Endothelial cell (in vitro differentiated cells): ENCODE data around the gene LRIG2. TPM values are rescaled to one million over a fixed set of nuclear protein-coding genes. Genes with fewer than 3 reads are reported as not detected.
A peak's percentile ranks its signal among the peaks of the same experiment; 100 is the strongest.

Experiments used
- DNase-seq: peaks from one replicate; pipeline ENCODE4 v3.0.0; 2021; ENCODE audit warnings: low spot score
- H3K27ac Mint-ChIP-seq: one replicate; pipeline ENCODE4 v1.8.0; 2021; ENCODE audit warnings: mixed read lengths, inconsistent platforms; ENCODE audit not compliant: unreplicated experiment
- H3K27me3 Mint-ChIP-seq: one replicate; pipeline ENCODE4 v1.8.0; 2021; ENCODE audit warnings: mild to moderate bottlenecking, moderate library complexity, mixed read lengths, inconsistent platforms; ENCODE audit not compliant: unreplicated experiment
- H3K36me3 Mint-ChIP-seq: one replicate; pipeline ENCODE4 v1.8.0; 2021; ENCODE audit warnings: mild to moderate bottlenecking, low read depth, mixed read lengths, inconsistent platforms; ENCODE audit not compliant: unreplicated experiment
- H3K4me1 Mint-ChIP-seq: one replicate; pipeline ENCODE4 v1.8.0; 2021; ENCODE audit warnings: mild to moderate bottlenecking, mixed read lengths, inconsistent platforms; ENCODE audit not compliant: unreplicated experiment
- H3K4me3 Mint-ChIP-seq: one replicate; pipeline ENCODE4 v1.8.0; 2021; ENCODE audit warnings: mild to moderate bottlenecking, mixed read lengths, inconsistent platforms; ENCODE audit not compliant: unreplicated experiment
- H3K9me3 Mint-ChIP-seq: one replicate; pipeline ENCODE4 v1.8.0; 2021; ENCODE audit warnings: mixed read lengths, inconsistent platforms; ENCODE audit not compliant: unreplicated experiment
- total RNA-seq: library from RNA; stranded (reverse); fragmentation: NEBNext Ultra II Directional; extraction: Animal tissue kit (Norgen Biotek cat#: 25700); gene quantifications from one replicate; pipeline ENCODE4 v1.2.1, GENCODE V29; 2021; ENCODE audit not compliant: unreplicated experiment
- TF ChIP-seq, protein P1 (sequence below): fragments of 200-600 bp; sonication (generic); IDR thresholded peaks from one replicate; pipeline ENCODE4 v1.5.0; 2021; ENCODE audit warnings: antibody characterized with exemption; ENCODE audit not compliant: unreplicated experiment

Gene LRIG2
- total RNA-seq, 1 donor from 2014 or later = 23.0 TPM

DNA sequence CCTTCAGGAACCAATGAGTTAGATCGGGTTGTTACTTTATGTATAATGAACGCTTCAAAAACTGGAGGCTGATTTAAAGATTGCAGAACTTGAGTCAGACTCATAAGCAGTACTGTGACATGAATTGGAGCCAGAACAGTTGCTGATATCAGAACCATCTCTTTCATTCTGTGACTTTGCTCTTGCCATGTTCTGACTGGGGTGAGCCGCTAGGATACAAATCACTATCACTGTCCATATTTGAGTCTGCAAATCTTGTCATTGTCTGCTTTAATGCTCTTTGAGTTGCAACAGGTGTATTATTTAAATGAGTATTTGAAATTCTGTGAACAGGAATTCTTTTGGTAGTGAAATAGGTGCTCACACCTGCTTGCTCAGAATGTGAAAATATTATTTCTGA lies 52.5 kb downstream of the LRIG2 start:
- no peak overlapping the region for H3K27ac Mint-ChIP-seq
- no peak overlapping the region for H3K4me3 Mint-ChIP-seq
- no peaks in the 10 kb centered on the region for H3K9me3 Mint-ChIP-seq
- TF ChIP-seq, protein P1, sequence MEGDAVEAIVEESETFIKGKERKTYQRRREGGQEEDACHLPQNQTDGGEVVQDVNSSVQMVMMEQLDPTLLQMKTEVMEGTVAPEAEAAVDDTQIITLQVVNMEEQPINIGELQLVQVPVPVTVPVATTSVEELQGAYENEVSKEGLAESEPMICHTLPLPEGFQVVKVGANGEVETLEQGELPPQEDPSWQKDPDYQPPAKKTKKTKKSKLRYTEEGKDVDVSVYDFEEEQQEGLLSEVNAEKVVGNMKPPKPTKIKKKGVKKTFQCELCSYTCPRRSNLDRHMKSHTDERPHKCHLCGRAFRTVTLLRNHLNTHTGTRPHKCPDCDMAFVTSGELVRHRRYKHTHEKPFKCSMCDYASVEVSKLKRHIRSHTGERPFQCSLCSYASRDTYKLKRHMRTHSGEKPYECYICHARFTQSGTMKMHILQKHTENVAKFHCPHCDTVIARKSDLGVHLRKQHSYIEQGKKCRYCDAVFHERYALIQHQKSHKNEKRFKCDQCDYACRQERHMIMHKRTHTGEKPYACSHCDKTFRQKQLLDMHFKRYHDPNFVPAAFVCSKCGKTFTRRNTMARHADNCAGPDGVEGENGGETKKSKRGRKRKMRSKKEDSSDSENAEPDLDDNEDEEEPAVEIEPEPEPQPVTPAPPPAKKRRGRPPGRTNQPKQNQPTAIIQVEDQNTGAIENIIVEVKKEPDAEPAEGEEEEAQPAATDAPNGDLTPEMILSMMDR = no peak
- peaks cover 8% of the 10 kb centered on the region for H3K4me1 Mint-ChIP-seq
- no peak for DNase-seq
- no peaks in the 10 kb centered on the region for H3K27me3 Mint-ChIP-seq
- peaks cover 20% of the 10 kb centered on the region for H3K36me3 Mint-ChIP-seq

DNA sequence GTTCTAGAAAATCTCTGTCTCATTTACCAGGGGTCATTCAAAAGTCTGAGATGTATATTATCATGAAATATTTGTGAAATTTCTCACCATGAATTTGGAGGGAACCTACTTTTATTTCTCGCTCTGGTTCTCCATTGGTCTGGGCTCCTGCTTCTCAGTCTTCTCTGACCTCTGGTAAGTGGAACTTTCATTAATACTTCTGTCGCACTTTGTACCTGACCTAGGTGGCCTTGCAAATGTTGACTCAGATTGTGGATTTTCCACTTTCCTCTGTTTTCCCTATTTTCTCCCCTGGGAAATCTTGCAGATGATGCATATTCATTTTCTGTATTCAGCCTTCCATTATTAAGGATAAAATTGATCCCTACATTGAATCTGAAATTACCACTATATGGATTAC lies 53.2 kb downstream of the LRIG2 start:
- Mint-ChIP-seq H3K9me3 (no peaks in the 10 kb centered on the region), H3K27me3 (no peaks in the 10 kb centered on the region), H3K36me3 (peaks cover 20% of the 10 kb centered on the region), H3K4me1 (peaks cover 10% of the 10 kb centered on the region), H3K27ac (no peak overlapping the region), H3K4me3 (no peak overlapping the region)
- TF ChIP-seq, protein P1 = no peak
- DNase-seq = no peak

DNA sequence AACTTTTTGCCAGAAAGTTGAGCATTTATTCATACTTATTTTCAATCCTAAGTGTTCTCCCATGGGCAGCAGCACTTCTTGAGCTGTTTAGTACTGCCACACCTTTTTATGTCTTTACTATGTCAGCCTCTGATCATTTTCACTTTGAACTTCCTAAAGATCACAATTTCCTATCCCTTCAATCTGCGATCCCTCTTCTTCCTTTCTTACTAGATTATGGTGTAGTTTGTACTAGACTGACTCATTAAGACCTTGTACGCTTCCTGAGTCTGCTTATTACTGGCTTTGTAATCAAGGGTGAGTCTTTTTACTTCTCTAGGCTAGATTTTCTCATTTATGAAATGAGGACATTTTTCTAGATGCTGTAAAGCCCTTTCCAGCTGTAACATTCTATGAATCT lies 55.1 kb downstream of the LRIG2 start:
- Mint-ChIP-seq H3K9me3 (no peaks in the 10 kb centered on the region), H3K27ac (no peak overlapping the region), H3K27me3 (no peaks in the 10 kb centered on the region), H3K4me3 (no peak overlapping the region), H3K36me3 (peaks cover 20% of the 10 kb centered on the region), H3K4me1 (peaks cover 25% of the 10 kb centered on the region)
- DNase-seq = no peak
- TF ChIP-seq, protein P1 = no peak

DNA sequence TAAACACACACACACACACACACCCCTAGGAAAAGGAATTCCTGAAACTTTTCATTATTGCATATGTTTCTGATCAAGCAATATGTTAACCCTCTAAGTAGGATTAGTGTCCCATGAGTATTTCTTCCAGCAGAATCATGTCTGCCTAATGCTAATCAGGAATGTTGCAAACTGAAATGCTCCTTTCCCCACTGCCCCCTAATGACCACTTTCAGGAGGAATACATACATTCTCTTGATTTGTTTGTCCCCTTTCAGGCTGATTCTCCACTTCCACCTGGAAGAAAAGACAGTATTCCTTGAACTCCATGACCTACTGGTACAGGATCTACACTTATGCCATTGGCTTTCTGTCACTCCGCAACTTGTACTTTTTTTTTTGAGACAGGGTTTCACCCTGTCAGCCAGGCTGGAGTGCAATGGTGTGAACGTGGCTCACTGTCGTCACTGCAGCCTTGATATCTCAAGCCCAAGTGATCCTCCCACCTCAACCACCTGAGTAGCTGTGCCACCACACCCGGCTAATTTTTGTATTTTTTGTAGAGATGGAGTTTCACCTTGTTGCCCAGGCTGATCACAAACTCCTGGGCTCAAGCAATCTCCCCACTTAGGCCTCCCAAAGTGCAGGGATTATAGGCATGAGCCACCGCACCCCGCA lies 56.7 kb downstream of the LRIG2 start:
- H3K27ac Mint-ChIP-seq = no peak overlapping the region
- no peak overlapping the region for H3K4me3 Mint-ChIP-seq

DNA sequence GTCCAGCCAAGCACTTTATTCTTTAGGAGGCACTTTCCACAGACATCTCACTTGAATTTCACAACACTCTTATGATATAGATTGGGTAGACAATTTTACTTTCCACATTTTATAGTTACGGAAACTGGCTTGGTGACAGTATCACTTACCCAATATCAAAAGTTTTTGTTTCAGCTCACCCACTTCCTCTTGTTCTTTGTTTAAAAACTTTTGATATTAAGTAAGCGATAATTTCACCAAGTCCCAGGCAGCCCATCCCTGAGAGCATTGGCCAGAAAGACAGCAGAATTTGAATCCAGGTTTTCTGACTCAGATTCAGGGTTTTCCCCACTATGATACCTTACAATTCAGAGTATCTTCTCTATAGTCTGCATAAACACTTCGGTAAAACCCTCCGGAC lies 60.0 kb downstream of the LRIG2 start:
- peak overlapping the region; percentile 80 for H3K27ac Mint-ChIP-seq
- H3K27me3 Mint-ChIP-seq = no peaks in the 10 kb centered on the region
- TF ChIP-seq, protein P1 = no peak

More for the DNA sequence above, 56.7 kb downstream of the LRIG2 start:
- no peak for DNase-seq
- no peaks in the 10 kb centered on the region for H3K9me3 Mint-ChIP-seq
- TF ChIP-seq, protein P1 = no peak
- peaks cover 38% of the 10 kb centered on the region for H3K4me1 Mint-ChIP-seq
- peaks cover 12% of the 10 kb centered on the region for H3K36me3 Mint-ChIP-seq
- no peaks in the 10 kb centered on the region for H3K27me3 Mint-ChIP-seq

More for the DNA sequence above, 60.0 kb downstream of the LRIG2 start:
- DNase-seq = no peak
- peaks cover 42% of the 10 kb centered on the region for H3K4me1 Mint-ChIP-seq
- H3K9me3 Mint-ChIP-seq = no peaks in the 10 kb centered on the region
- H3K4me3 Mint-ChIP-seq = no peak overlapping the region
- H3K36me3 Mint-ChIP-seq = no peaks in the 10 kb centered on the region
